Anterior cingulate cortex (tissue), 58 donors: Measurements from ENCODE around the gene PRPF40B.

Experiments used
- DNase-seq, 58 donors: peaks; one replicate each; lab custom pipeline; 2025; lab: John Stamatoyannopoulos, UW

The PRPF40B gene

GRCh38 chr12:49654715-49655114 is 31.4 kb downstream of the PRPF40B start:
- DNase-seq = no peak

- DNase-seq = no peak
Measured at GRCh38 chr12:49655595-49656236, 32.4 kb downstream of the PRPF40B start.

- no peak for DNase-seq
Measured at GRCh38 chr12:49658276-49658675, 34.9 kb downstream of the PRPF40B start.

- DNase-seq = no peak
Measured at GRCh38 chr12:49659753-49660152, 36.4 kb downstream of the PRPF40B start.

GRCh38 chr12:49661191-49661590 is 37.8 kb downstream of the PRPF40B start:
- no peak for DNase-seq

- no peak for DNase-seq
Measured at GRCh38 chr12:49661746-49662145, 38.4 kb downstream of the PRPF40B start.

- peak in 18 of 58 donors; percentile 9 to 54 (median 32) for DNase-seq
Measured at GRCh38 chr12:49662998-49663843, 39.9 kb downstream of the PRPF40B start.

- no peak for DNase-seq
Measured at GRCh38 chr12:49664167-49664566, 40.8 kb downstream of the PRPF40B start.

- DNase-seq = no peak
Measured at GRCh38 chr12:49664591-49665239, 41.4 kb downstream of the PRPF40B start.

GRCh38 chr12:49665384-49665783 is 42.0 kb downstream of the PRPF40B start:
- peak in 2 of 58 donors; percentile 24 to 40 for DNase-seq

GRCh38 chr12:49666176-49666575 is 42.8 kb downstream of the PRPF40B start:
- no peak for DNase-seq

GRCh38 chr12:49667325-49668090 is 44.1 kb downstream of the PRPF40B start:
- no peak for DNase-seq

- peak in 1 of 58 donors; percentile 11 for DNase-seq
Measured at GRCh38 chr12:49669796-49670195, 46.4 kb downstream of the PRPF40B start.

GRCh38 chr12:49671031-49671765 is 47.8 kb downstream of the PRPF40B start:
- no peak for DNase-seq

GRCh38 chr12:49672301-49673217 is 49.2 kb downstream of the PRPF40B start:
- peak in 27 of 58 donors; percentile 13 to 64 (median 32) for DNase-seq

GRCh38 chr12:49673446-49674317 is 50.3 kb downstream of the PRPF40B start:
- DNase-seq = peak; percentile 51 to 100 (median 93)

- peak in 11 of 58 donors; percentile 11 to 57 (median 38) for DNase-seq
Measured at GRCh38 chr12:49674318-49674981, 51.1 kb downstream of the PRPF40B start.
